ENCODE results near the gene SLC16A1. TPM values are rescaled to one million over a fixed set of nuclear protein-coding genes. Genes with fewer than 3 reads are reported as not detected.
"Not testable (repeated sequence)": the region's sequence is repeated elsewhere in the genome, so short reads cannot be mapped to it uniquely, and the experiment has no call there.

SLC16A1 gene
- polyA plus RNA-seq, 3 donors: 2.4 to 13.1 (median 10.3) TPM

DNA sequence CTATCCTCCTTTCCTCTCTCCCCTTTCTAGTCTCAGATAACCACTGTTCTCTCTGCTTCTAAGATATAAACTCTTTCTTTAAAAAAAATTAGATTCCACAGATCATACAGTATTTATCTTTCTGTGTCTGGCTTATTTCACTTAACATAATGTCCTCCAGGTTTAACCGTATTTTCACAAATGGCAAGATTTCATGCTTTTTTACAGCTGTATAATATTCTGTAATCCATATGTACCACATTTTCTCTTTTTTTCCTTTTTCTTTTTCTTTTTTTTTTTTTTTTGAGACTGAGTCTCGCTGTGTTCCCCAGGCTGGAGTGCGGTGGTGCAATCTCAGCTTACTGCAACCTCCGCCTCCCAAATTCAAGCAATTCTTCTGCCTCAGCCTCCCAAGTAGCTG, 5.1 kb upstream of the SLC16A1 start:
- no peaks in the 10 kb centered on the region for H4K20me1 ChIP-seq (ENCODE audit: insufficient read depth, low read length)
- TF ChIP-seq, protein P1, sequence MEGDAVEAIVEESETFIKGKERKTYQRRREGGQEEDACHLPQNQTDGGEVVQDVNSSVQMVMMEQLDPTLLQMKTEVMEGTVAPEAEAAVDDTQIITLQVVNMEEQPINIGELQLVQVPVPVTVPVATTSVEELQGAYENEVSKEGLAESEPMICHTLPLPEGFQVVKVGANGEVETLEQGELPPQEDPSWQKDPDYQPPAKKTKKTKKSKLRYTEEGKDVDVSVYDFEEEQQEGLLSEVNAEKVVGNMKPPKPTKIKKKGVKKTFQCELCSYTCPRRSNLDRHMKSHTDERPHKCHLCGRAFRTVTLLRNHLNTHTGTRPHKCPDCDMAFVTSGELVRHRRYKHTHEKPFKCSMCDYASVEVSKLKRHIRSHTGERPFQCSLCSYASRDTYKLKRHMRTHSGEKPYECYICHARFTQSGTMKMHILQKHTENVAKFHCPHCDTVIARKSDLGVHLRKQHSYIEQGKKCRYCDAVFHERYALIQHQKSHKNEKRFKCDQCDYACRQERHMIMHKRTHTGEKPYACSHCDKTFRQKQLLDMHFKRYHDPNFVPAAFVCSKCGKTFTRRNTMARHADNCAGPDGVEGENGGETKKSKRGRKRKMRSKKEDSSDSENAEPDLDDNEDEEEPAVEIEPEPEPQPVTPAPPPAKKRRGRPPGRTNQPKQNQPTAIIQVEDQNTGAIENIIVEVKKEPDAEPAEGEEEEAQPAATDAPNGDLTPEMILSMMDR (IDR thresholded peaks at IDR 0.05): no peak
- no peaks in the 10 kb centered on the region for H3K9me3 ChIP-seq (replicated peaks in 1 of 2; ENCODE audit: control insufficient read depth in 1 of 2, insufficient read depth in 1 of 2, low read length in 2 of 2)
- intact Hi-C loops (cut with micrococcal nuclease): no loop called here
- H3K4me1 ChIP-seq (ENCODE audit: control insufficient read depth in 1 of 2, insufficient read depth in 2 of 2, low read length in 2 of 2): peaks cover 17 to 20% of the 10 kb centered on the region in 2 donors
- no peak overlapping the region for H3K9ac ChIP-seq (ENCODE audit: insufficient read depth, low read length, poor library complexity, severe bottlenecking)
- peaks cover 11 to 23% of the 10 kb centered on the region in 2 donors for H3K36me3 ChIP-seq (replicated peaks in 1 of 2; ENCODE audit: control insufficient read depth in 1 of 2, insufficient read depth in 2 of 2, low read length in 2 of 2)
- peaks cover 43% of the 10 kb centered on the region for H3K4me1 Mint-ChIP-seq
- peaks cover 27 to 34% of the 10 kb centered on the region in 2 donors for H3K36me3 Mint-ChIP-seq
- WGBS (ENCODE audit: insufficient coverage): no CpG with 5 or more reads among the region's 4 CpGs
- no peaks in the 10 kb centered on the region for H3K9me3 Mint-ChIP-seq
- H3K27ac ChIP-seq (ENCODE audit: low read depth in 1 of 2, low read length in 2 of 2): no peak overlapping the region
- DNase-seq: no peak
- H3K4me2 ChIP-seq (replicated peaks; ENCODE audit: extremely low read depth, low read length, poor library complexity, severe bottlenecking): no peak overlapping the region
- no peak overlapping the region for H3K4me3 ChIP-seq (replicated peaks in 1 of 3; ENCODE audit: low read depth in 2 of 3, low read length in 3 of 3)
- peak overlapping the region in 2 of 7 donors; percentile 6 to 54 for H3K27ac Mint-ChIP-seq
- H3K4me3 Mint-ChIP-seq: no peak overlapping the region
- H3K27me3 Mint-ChIP-seq (ENCODE audit: low read depth in 3 of 3): peaks cover 0 to 2% (median 0%) of the 10 kb centered on the region in 3 donors
- H2AFZ ChIP-seq (ENCODE audit: insufficient read depth, low read depth, low read length, poor library complexity, severe bottlenecking): no peak overlapping the region
- no peaks in the 10 kb centered on the region for H3K27me3 ChIP-seq (ENCODE audit: control insufficient read depth in 2 of 2, insufficient read depth in 2 of 2, low read length in 2 of 2)
- H3K79me2 ChIP-seq (ENCODE audit: insufficient read depth, low read length): peaks cover 20% of the 10 kb centered on the region

DNA sequence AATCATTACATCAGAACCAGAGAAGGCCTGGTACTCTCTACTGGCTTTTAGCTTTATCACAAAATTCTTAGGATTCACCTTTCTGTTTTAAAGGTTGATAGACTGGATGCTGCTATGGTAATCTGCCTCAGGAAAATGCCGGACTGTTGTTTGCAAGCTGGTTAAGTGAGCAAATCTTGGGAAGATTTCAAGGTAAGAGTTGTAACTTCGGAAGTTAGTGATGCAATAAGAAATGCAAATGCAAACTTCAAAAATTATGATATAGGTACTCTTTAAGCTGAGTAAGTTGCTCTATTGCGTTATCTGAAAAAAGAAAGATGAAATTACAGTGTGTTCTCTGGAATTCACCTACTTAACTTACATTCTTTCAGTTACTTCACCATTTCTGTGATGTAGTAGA, 4.4 kb upstream of the SLC16A1 start:
- H3K9ac ChIP-seq (ENCODE audit: insufficient read depth, low read length, poor library complexity, severe bottlenecking): no peak overlapping the region
- H3K27ac ChIP-seq (ENCODE audit: low read depth in 1 of 2, low read length in 2 of 2): no peak overlapping the region
- Mint-ChIP-seq H3K36me3 (peaks cover 22 to 29% of the 10 kb centered on the region in 2 donors), H3K9me3 (no peaks in the 10 kb centered on the region), H3K27ac (no peak overlapping the region), H3K4me3 (no peak overlapping the region), H3K27me3 (ENCODE audit: low read depth in 3 of 3) (peaks cover 0 to 2% (median 0%) of the 10 kb centered on the region in 3 donors), H3K4me1 (peaks cover 45% of the 10 kb centered on the region)
- no peaks in the 10 kb centered on the region for H4K20me1 ChIP-seq (ENCODE audit: insufficient read depth, low read length)
- peaks cover 20% of the 10 kb centered on the region for H3K79me2 ChIP-seq (ENCODE audit: insufficient read depth, low read length)
- peaks cover 9 to 18% of the 10 kb centered on the region in 2 donors for H3K36me3 ChIP-seq (replicated peaks in 1 of 2; ENCODE audit: control insufficient read depth in 1 of 2, insufficient read depth in 2 of 2, low read length in 2 of 2)
- DNase-seq: no peak
- H3K9me3 ChIP-seq (replicated peaks in 1 of 2; ENCODE audit: control insufficient read depth in 1 of 2, insufficient read depth in 1 of 2, low read length in 2 of 2): no peaks in the 10 kb centered on the region
- H3K4me1 ChIP-seq (ENCODE audit: control insufficient read depth in 1 of 2, insufficient read depth in 2 of 2, low read length in 2 of 2): peaks cover 22 to 25% of the 10 kb centered on the region in 2 donors
- TF ChIP-seq, protein P1 (IDR thresholded peaks at IDR 0.05): no peak
- intact Hi-C loops (cut with micrococcal nuclease): no loop called here
- 100% methylated on average over 1 of the region's 3 CpGs for WGBS (ENCODE audit: insufficient coverage)
- H3K4me3 ChIP-seq (replicated peaks in 1 of 3; ENCODE audit: low read depth in 2 of 3, low read length in 3 of 3): no peak overlapping the region
- no peak overlapping the region for H3K4me2 ChIP-seq (replicated peaks; ENCODE audit: extremely low read depth, low read length, poor library complexity, severe bottlenecking)
- H3K27me3 ChIP-seq (ENCODE audit: control insufficient read depth in 2 of 2, insufficient read depth in 2 of 2, low read length in 2 of 2): no peaks in the 10 kb centered on the region
- H2AFZ ChIP-seq (ENCODE audit: insufficient read depth, low read depth, low read length, poor library complexity, severe bottlenecking): no peak overlapping the region

DNA sequence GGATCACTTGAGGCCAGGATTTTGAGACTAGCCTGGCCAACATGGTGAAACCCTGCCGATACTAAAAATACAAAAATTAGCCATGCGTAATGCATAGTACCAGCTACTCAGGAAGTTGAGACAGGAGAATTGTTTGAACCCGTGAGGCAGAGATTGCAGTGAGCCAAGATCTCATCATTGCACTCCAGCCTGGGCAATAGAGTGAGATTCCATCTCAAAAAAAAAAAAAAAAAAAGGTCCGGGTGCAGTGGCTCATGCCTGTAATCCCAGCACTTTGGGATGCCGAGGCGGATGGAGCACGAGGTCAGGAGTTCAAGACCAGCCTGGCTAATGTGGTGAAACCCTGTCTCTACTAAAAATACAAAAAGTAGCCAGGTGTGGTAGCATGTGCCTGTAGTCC, 2.2 kb upstream of the SLC16A1 start:
- peaks cover 30 to 34% of the 10 kb centered on the region in 2 donors for H3K4me1 ChIP-seq (ENCODE audit: control insufficient read depth in 1 of 2, insufficient read depth in 2 of 2, low read length in 2 of 2)
- DNase-seq: not testable (repeated sequence)

More for the DNA sequence above, 2.2 kb upstream of the SLC16A1 start:
- H3K4me2 ChIP-seq (replicated peaks; ENCODE audit: extremely low read depth, low read length, poor library complexity, severe bottlenecking); H3K27me3 Mint-ChIP-seq (ENCODE audit: low read depth in 3 of 3); H3K9me3 Mint-ChIP-seq; H2AFZ ChIP-seq (ENCODE audit: insufficient read depth, low read depth, low read length, poor library complexity, severe bottlenecking); H3K27me3 ChIP-seq (ENCODE audit: control insufficient read depth in 2 of 2, insufficient read depth in 2 of 2, low read length in 2 of 2); H4K20me1 ChIP-seq (ENCODE audit: insufficient read depth, low read length); H3K27ac ChIP-seq (ENCODE audit: low read depth in 1 of 2, low read length in 2 of 2); H3K36me3 ChIP-seq (replicated peaks in 1 of 2; ENCODE audit: control insufficient read depth in 1 of 2, insufficient read depth in 2 of 2, low read length in 2 of 2); H3K9me3 ChIP-seq (replicated peaks in 1 of 2; ENCODE audit: control insufficient read depth in 1 of 2, insufficient read depth in 1 of 2, low read length in 2 of 2); H3K4me3 ChIP-seq (replicated peaks in 1 of 3; ENCODE audit: low read depth in 2 of 3, low read length in 3 of 3); H3K9ac ChIP-seq (ENCODE audit: insufficient read depth, low read length, poor library complexity, severe bottlenecking): not testable (repeated sequence)
- Mint-ChIP-seq H3K4me1 (peaks cover 60% of the 10 kb centered on the region), H3K36me3 (peaks cover 16 to 18% of the 10 kb centered on the region in 2 donors), H3K4me3 (peak overlapping the region in 1 of 2 donors; percentile 27), H3K27ac (peak overlapping the region in 3 of 7 donors; percentile 15 to 41 (median 24))
- intact Hi-C loops (cut with micrococcal nuclease): loop anchor here (10.0 kb wide), 3 partner anchors 87 to 243 kb away; partner anchors contain the start of genes LRIG2 (in 1 of the 2) and PPM1J (in 1 of the 2)
- peaks cover 30% of the 10 kb centered on the region for H3K79me2 ChIP-seq (ENCODE audit: insufficient read depth, low read length)
- WGBS (ENCODE audit: insufficient coverage): no CpG with 5 or more reads among the region's 7 CpGs
